CD4-positive, alpha-beta T cell (primary cell): Measurements from ENCODE around the gene SLC7A5. TPM values are rescaled to one million over a fixed set of nuclear protein-coding genes. Genes with fewer than 3 reads are reported as not detected.
"Not testable (repeated sequence)": the region's sequence is repeated elsewhere in the genome, so short reads cannot be mapped to it uniquely, and the experiment has no call there.

Experiments used
- ATAC-seq: fragments of 200-7000 bp; cut with Tn5 transposase; one replicate; pipeline ENCODE4 v1.10.0; 2022; ENCODE audit warnings: mild to moderate bottlenecking; ENCODE audit not compliant: poor library complexity
- CTCF ChIA-PET: fragments of 350-600 bp; sonication (Branson Sonifier 250); formaldehyde crosslinking; loops from one replicate; lab custom pipeline; 2021; ENCODE audit warnings: antibody characterized with exemption, inconsistent platforms; lab: Charles Lee
- POLR2A ChIA-PET: fragments of 350-600 bp; sonication (Branson Sonifier 250); formaldehyde crosslinking; loops from one replicate; lab custom pipeline; 2021; ENCODE audit warnings: antibody characterized with exemption, inconsistent platforms; lab: Charles Lee
- DNase-seq, 14 experiments: peaks; one replicate each; pipeline ENCODE4 v3.0.0-alpha.2; 2013 to 2020; ENCODE audit warnings: mixed read lengths in 2 of 14
- H3K27ac ChIP-seq, 2 donors: one replicate each; pipeline versions ENCODE4 v1.5.1 to v1.7.0; 2013; ENCODE audit warnings: low read length in 2 of 2, low read depth in 1 of 2, mild to moderate bottlenecking in 1 of 2
- H3K27me3 ChIP-seq, 2 experiments: 1 replicate in 1 of 2; 2 replicates in 1 of 2; pipeline versions ENCODE4 v1.6.1 to v1.7.0; 2013; ENCODE audit warnings: low read length in 2 of 2, control low read depth in 1 of 2, mild to moderate bottlenecking in 1 of 2, moderate library complexity in 1 of 2; ENCODE audit not compliant: insufficient read depth in 2 of 2, control insufficient read depth in 1 of 2
- H3K36me3 ChIP-seq: one replicate; pipeline ENCODE4 v1.6.1; 2013; ENCODE audit warnings: low read length, control low read depth; ENCODE audit not compliant: insufficient read depth
- H3K4me1 ChIP-seq: one replicate; pipeline ENCODE4 v1.6.1; 2013; ENCODE audit warnings: low read length, control low read depth; ENCODE audit not compliant: insufficient read depth
- H3K4me3 ChIP-seq: one replicate; pipeline ENCODE4 v1.5.1; 2013; ENCODE audit warnings: mild to moderate bottlenecking, low read length, moderate library complexity
- H3K9me3 ChIP-seq, 2 experiments: 1 replicate in 1 of 2; 2 replicates in 1 of 2; pipeline versions ENCODE4 v1.6.1 to v1.7.0; 2013; ENCODE audit warnings: low read length in 2 of 2, mild to moderate bottlenecking in 2 of 2, control low read depth in 1 of 2, moderate library complexity in 1 of 2; ENCODE audit not compliant: control insufficient read depth in 1 of 2, insufficient read depth in 1 of 2
- H3K27ac Mint-ChIP-seq: one replicate; pipeline ENCODE4 v1.8.0; 2020; ENCODE audit warnings: mixed read lengths
- H3K27me3 Mint-ChIP-seq: one replicate; pipeline ENCODE4 v1.8.0; 2021; ENCODE audit warnings: mixed read lengths
- H3K36me3 Mint-ChIP-seq: one replicate; pipeline ENCODE4 v1.8.0; 2021; ENCODE audit warnings: low read depth, mixed read lengths
- H3K4me1 Mint-ChIP-seq: one replicate; pipeline ENCODE4 v1.8.0; 2021; ENCODE audit warnings: low read depth, mixed read lengths
- H3K4me3 Mint-ChIP-seq: one replicate; pipeline ENCODE4 v1.8.0; 2020; ENCODE audit warnings: mild to moderate bottlenecking, mixed read lengths
- H3K9me3 Mint-ChIP-seq: one replicate; pipeline ENCODE4 v1.8.0; 2020; ENCODE audit warnings: mixed read lengths
- CTCF ChIP-seq: fragments of 200-600 bp; IDR thresholded peaks from one replicate; pipeline ENCODE4 v1.8.0; 2022; ENCODE audit warnings: antibody characterized with exemption, mild to moderate bottlenecking
- intact Hi-C, 2 experiments: fragments of 100-400 bp; cut with DNase I in 1 of 2; cut with micrococcal nuclease in 1 of 2; formaldehyde crosslinking; loops; one replicate each; pipeline versions ENCODE4 v1.15.1 to v1.9.0; 2023 to 2025; cut with DNase I, micrococcal nuclease
- total RNA-seq, 174 experiments: library from RNA in 2 of 174; stranded (reverse) in 2 of 174; gene quantifications; one replicate each; pipeline ENCODE4 v1.2.3 and lab custom pipeline; 2021 to 2026

The SLC7A5 gene
- total RNA-seq, 2 experiments from 2014 or later: 80.3 to 85.3 TPM

GRCh38 chr16:87880117-87880696, 10.9 kb upstream of the SLC7A5 start:
- H3K4me1 Mint-ChIP-seq: peaks cover 2% of the 10 kb centered on the region

DNA sequence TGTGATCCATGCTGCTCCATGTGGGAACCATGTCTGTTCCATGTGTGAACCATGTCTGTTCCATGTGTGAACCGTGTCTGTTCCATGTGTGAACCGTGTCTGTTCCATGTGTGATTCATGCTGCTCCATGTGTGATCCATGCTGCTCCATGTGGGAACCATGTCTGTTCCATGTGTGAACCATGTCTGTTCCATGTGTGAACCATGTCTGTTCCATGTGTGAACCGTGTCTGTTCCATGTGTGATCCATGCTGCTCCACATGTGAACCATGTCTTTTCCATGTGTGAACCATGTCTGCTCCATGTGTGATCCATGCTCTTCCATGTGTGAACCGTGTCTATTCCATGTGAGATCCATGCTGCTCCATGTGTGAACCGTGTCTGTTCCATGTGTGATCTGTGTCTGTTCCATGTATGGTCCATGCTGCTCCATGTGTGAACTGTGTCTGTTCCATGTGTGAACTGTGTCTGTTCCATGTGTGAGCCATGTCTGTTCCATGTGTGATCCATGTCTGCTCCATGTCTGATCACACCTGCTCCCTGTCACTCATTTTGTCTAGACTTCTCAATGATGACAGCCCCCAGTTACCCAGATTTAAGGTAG, 10.2 kb upstream of the SLC7A5 start:
- H3K4me1 Mint-ChIP-seq, ATAC-seq, H3K9me3 ChIP-seq, H3K27me3 Mint-ChIP-seq, H3K36me3 Mint-ChIP-seq, H3K27ac ChIP-seq, DNase-seq, H3K4me3 Mint-ChIP-seq, H3K9me3 Mint-ChIP-seq, POLR2A ChIA-PET, H3K4me1 ChIP-seq, H3K27me3 ChIP-seq, CTCF ChIA-PET, H3K36me3 ChIP-seq, H3K27ac Mint-ChIP-seq, H3K4me3 ChIP-seq: not testable (repeated sequence)
- intact Hi-C loops: loop anchor here in 1 of 2 experiments (5.0 kb wide), 1 partner anchor 327 kb away; no protein-coding TSS in a partner anchor

More at GRCh38 chr16:87880117-87880696, 10.9 kb upstream of the SLC7A5 start:
- Histone ChIP-seq H3K9me3 (no peaks in the 10 kb centered on the region), H3K36me3 (no peaks in the 10 kb centered on the region), H3K27me3 (no peaks in the 10 kb centered on the region), H3K4me1 (peaks cover 3% of the 10 kb centered on the region), H3K4me3 (no peak overlapping the region), H3K27ac (no peak overlapping the region)
- Mint-ChIP-seq H3K4me3 (no peak overlapping the region), H3K9me3 (no peaks in the 10 kb centered on the region), H3K36me3 (no peaks in the 10 kb centered on the region), H3K27ac (no peak overlapping the region), H3K27me3 (no peaks in the 10 kb centered on the region)
- TF ChIP-seq CTCF: no peak
- ChIA-PET POLR2A (no interaction called here), CTCF (no interaction called here)
- ATAC-seq (no peak), DNase-seq (no peak)
- intact Hi-C loops: no loop called here

- DNase-seq: no peak
- Histone ChIP-seq H3K36me3 (no peaks in the 10 kb centered on the region), H3K4me3 (no peak overlapping the region), H3K4me1 (peaks cover 11% of the 10 kb centered on the region), H3K27ac (no peak overlapping the region), H3K27me3 (no peaks in the 10 kb centered on the region), H3K9me3 (no peaks in the 10 kb centered on the region)
- Mint-ChIP-seq H3K4me3 (no peak overlapping the region), H3K4me1 (peaks cover 11% of the 10 kb centered on the region), H3K27ac (no peak overlapping the region), H3K27me3 (no peaks in the 10 kb centered on the region), H3K36me3 (no peaks in the 10 kb centered on the region), H3K9me3 (no peaks in the 10 kb centered on the region)
- ATAC-seq: no peak
- no peak for TF ChIP-seq CTCF
- intact Hi-C loops: loop anchor here in 1 of 2 experiments (5.0 kb wide), 1 partner anchor 326 kb away; no protein-coding TSS in a partner anchor
- POLR2A ChIA-PET: no interaction called here
- CTCF ChIA-PET: no interaction called here
Observed at GRCh38 chr16:87878704-87879103, 9.4 kb upstream of the SLC7A5 start.
